GDM1 (cell line): ENCODE results near the gene HLX.

ENCODE experiments used
- DNase-seq: peaks from one replicate; lab custom pipeline; 2025; lab: John Stamatoyannopoulos, UW

HLX gene

GRCh38 chr1:220879076-220879508 lies at the start of gene HLX:
Gene HLX (plus strand): TSS chr1:220879443. CDS start chr1:220879858, 415 bp downstream.
- DNase-seq, result no peak

GRCh38 chr1:220833436-220833835 lies 45.8 kb upstream of the HLX start:
- no peak for DNase-seq

GRCh38 chr1:220834155-220834870 lies 44.9 kb upstream of the HLX start:
- DNase-seq, result no peak

GRCh38 chr1:220838578-220838977 lies 40.7 kb upstream of the HLX start:
- DNase-seq, result no peak

- DNase-seq, result no peak
Measured at GRCh38 chr1:220839474-220839873, 39.8 kb upstream of the HLX start.

GRCh38 chr1:220841293-220841692 lies 38.0 kb upstream of the HLX start:
- DNase-seq, result no peak

- no peak for DNase-seq
Measured at GRCh38 chr1:220843481-220844011, 35.7 kb upstream of the HLX start.

- DNase-seq, result no peak
Measured at GRCh38 chr1:220852408-220852807, 26.8 kb upstream of the HLX start.

- DNase-seq, result no peak
Measured at GRCh38 chr1:220872296-220872695, 6.9 kb upstream of the HLX start.

- DNase-seq, result no peak
Measured at GRCh38 chr1:220873087-220873486, 6.2 kb upstream of the HLX start.

- peak; percentile 3 for DNase-seq
Measured at GRCh38 chr1:220873868-220874655, 5.2 kb upstream of the HLX start.

- no peak for DNase-seq
Measured at GRCh38 chr1:220875260-220875659, 4.0 kb upstream of the HLX start.

- DNase-seq, result no peak
Measured at GRCh38 chr1:220876511-220877376, 2.5 kb upstream of the HLX start.

GRCh38 chr1:220877377-220878095 lies 1.7 kb upstream of the HLX start:
- no peak for DNase-seq

- no peak for DNase-seq
Measured at GRCh38 chr1:220878191-220879075, 810 bp upstream of the HLX start.

- DNase-seq, result no peak
Measured at GRCh38 chr1:220879509-220880361, 492 bp downstream of the HLX start.

- no peak for DNase-seq
Measured at GRCh38 chr1:220880362-220880670, 1.1 kb downstream of the HLX start.

GRCh38 chr1:220880726-220881506 lies 1.7 kb downstream of the HLX start:
- no peak for DNase-seq
